ENCODE measurements around the gene SAFB. TPM values are rescaled to one million over a fixed set of nuclear protein-coding genes. Genes with fewer than 3 reads are reported as not detected.

Gene SAFB
- total RNA-seq, 2 experiments from 2014 or later, result 68.9 to 177 TPM

- ChIA-PET POLR2A (no interaction called here), CTCF (ENCODE audit: unreplicated experiment) (no interaction called here)
- no peak overlapping the region for H3K4me2 ChIP-seq (ENCODE audit: low read length)
- no peak for TF ChIP-seq EZH2phosphoT487 (IDR thresholded peaks at IDR 0.05; ENCODE audit: borderline replicate concordance, low read depth, low read length)
- TF ChIP-seq, protein P1, sequence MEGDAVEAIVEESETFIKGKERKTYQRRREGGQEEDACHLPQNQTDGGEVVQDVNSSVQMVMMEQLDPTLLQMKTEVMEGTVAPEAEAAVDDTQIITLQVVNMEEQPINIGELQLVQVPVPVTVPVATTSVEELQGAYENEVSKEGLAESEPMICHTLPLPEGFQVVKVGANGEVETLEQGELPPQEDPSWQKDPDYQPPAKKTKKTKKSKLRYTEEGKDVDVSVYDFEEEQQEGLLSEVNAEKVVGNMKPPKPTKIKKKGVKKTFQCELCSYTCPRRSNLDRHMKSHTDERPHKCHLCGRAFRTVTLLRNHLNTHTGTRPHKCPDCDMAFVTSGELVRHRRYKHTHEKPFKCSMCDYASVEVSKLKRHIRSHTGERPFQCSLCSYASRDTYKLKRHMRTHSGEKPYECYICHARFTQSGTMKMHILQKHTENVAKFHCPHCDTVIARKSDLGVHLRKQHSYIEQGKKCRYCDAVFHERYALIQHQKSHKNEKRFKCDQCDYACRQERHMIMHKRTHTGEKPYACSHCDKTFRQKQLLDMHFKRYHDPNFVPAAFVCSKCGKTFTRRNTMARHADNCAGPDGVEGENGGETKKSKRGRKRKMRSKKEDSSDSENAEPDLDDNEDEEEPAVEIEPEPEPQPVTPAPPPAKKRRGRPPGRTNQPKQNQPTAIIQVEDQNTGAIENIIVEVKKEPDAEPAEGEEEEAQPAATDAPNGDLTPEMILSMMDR (conservative IDR thresholded peaks at IDR 0.05; ENCODE audit: low read length), result no peak
- intact Hi-C loops (cut with micrococcal nuclease; ENCODE audit: unreplicated experiment), result no loop called here
- peaks cover 23% of the 10 kb centered on the region for H4K20me1 ChIP-seq (ENCODE audit: insufficient read depth, low read length)
- peaks cover 60% of the 10 kb centered on the region for H3K79me2 ChIP-seq (ENCODE audit: insufficient read depth, low read depth, low read length)
- peaks cover 92% of the 10 kb centered on the region for H3K36me3 ChIP-seq (ENCODE audit: insufficient read depth, low read length)
- H2AFZ ChIP-seq (ENCODE audit: low read length), result no peak overlapping the region
- no peak overlapping the region for H3K4me3 ChIP-seq (ENCODE audit: low read depth, low read length, poor library complexity, severe bottlenecking)
- no peak for DNase-seq (ENCODE audit: low spot score)
- no peaks in the 10 kb centered on the region for H3K9me3 ChIP-seq (ENCODE audit: low read length)
- H3K9me2 ChIP-seq (ENCODE audit: insufficient read depth, low read length), result no peaks in the 10 kb centered on the region
- no TSS peak for BruUV-seq (replicated peaks)
- no peak overlapping the region for H3K27ac ChIP-seq (ENCODE audit: low read depth, low read length, poor library complexity, severe bottlenecking)
- H3K4me1 ChIP-seq (ENCODE audit: insufficient read depth, low read length, poor library complexity, severe bottlenecking), result no peaks in the 10 kb centered on the region
These were observed 22.5 kb downstream of the SAFB start for GRCh38 chr19:5645409-5645808.

DNA sequence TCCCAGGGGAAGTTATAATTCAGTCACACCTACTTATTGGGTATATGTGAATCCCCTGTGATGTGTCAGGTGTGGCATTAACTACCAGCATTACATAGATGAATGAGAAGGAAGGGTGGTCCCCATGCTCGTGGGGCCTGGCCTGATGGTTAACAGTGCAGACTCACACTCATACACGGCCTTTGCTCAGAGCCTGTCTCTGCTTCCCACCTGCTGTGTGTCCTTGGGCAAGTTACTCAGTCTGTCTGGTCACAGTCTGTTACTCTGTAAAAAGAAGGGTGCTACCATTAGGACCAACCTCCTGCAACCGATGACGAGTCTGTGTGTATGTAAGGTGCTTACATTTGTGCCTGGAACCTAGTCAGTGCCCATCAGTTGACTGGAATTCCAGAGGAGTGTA lies 23.8 kb downstream of the SAFB start:
- ChIA-PET POLR2A (no interaction called here), CTCF (ENCODE audit: unreplicated experiment) (no interaction called here)
- Histone ChIP-seq H3K4me2 (ENCODE audit: low read length) (no peak overlapping the region), H3K9me3 (ENCODE audit: low read length) (no peaks in the 10 kb centered on the region), H3K79me2 (ENCODE audit: insufficient read depth, low read depth, low read length) (peaks cover 47% of the 10 kb centered on the region), H2AFZ (ENCODE audit: low read length) (no peak overlapping the region), H3K9me2 (ENCODE audit: insufficient read depth, low read length) (no peaks in the 10 kb centered on the region), H3K36me3 (ENCODE audit: insufficient read depth, low read length) (peaks cover 93% of the 10 kb centered on the region), H3K4me3 (ENCODE audit: low read depth, low read length, poor library complexity, severe bottlenecking) (no peak overlapping the region), H3K27ac (ENCODE audit: low read depth, low read length, poor library complexity, severe bottlenecking) (no peak overlapping the region), H4K20me1 (ENCODE audit: insufficient read depth, low read length) (peaks cover 23% of the 10 kb centered on the region), H3K4me1 (ENCODE audit: insufficient read depth, low read length, poor library complexity, severe bottlenecking) (no peaks in the 10 kb centered on the region)
- BruUV-seq (replicated peaks), result no TSS peak
- intact Hi-C loops (cut with micrococcal nuclease; ENCODE audit: unreplicated experiment), result no loop called here
- TF ChIP-seq EZH2phosphoT487 (IDR thresholded peaks at IDR 0.05; ENCODE audit: borderline replicate concordance, low read depth, low read length), result no peak
- TF ChIP-seq, protein P1 (conservative IDR thresholded peaks at IDR 0.05; ENCODE audit: low read length), result no peak
- DNase-seq (ENCODE audit: low spot score), result no peak

GRCh38 chr19:5648464-5648863 lies 25.6 kb downstream of the SAFB start:
- Histone ChIP-seq H3K36me3 (ENCODE audit: insufficient read depth, low read length) (peaks cover 93% of the 10 kb centered on the region), H4K20me1 (ENCODE audit: insufficient read depth, low read length) (peaks cover 22% of the 10 kb centered on the region), H3K9me3 (ENCODE audit: low read length) (no peaks in the 10 kb centered on the region), H2AFZ (ENCODE audit: low read length) (no peak overlapping the region), H3K79me2 (ENCODE audit: insufficient read depth, low read depth, low read length) (peaks cover 29% of the 10 kb centered on the region), H3K4me2 (ENCODE audit: low read length) (no peak overlapping the region), H3K4me3 (ENCODE audit: low read depth, low read length, poor library complexity, severe bottlenecking) (no peak overlapping the region), H3K4me1 (ENCODE audit: insufficient read depth, low read length, poor library complexity, severe bottlenecking) (no peaks in the 10 kb centered on the region), H3K9me2 (ENCODE audit: insufficient read depth, low read length) (no peaks in the 10 kb centered on the region), H3K27ac (ENCODE audit: low read depth, low read length, poor library complexity, severe bottlenecking) (no peak overlapping the region)
- intact Hi-C loops (cut with micrococcal nuclease; ENCODE audit: unreplicated experiment), result no loop called here
- no TSS peak for BruUV-seq (replicated peaks)
- TF ChIP-seq, protein P1 (conservative IDR thresholded peaks at IDR 0.05; ENCODE audit: low read length), result no peak
- no peak for TF ChIP-seq EZH2phosphoT487 (IDR thresholded peaks at IDR 0.05; ENCODE audit: borderline replicate concordance, low read depth, low read length)
- POLR2A ChIA-PET, result no interaction called here
- CTCF ChIA-PET (ENCODE audit: unreplicated experiment), result no interaction called here
- DNase-seq (ENCODE audit: low spot score), result no peak

Data from OCI-LY7 (cell line).